Measurements from ENCODE around the gene ANKRD40CL.

The ANKRD40CL gene

DNA sequence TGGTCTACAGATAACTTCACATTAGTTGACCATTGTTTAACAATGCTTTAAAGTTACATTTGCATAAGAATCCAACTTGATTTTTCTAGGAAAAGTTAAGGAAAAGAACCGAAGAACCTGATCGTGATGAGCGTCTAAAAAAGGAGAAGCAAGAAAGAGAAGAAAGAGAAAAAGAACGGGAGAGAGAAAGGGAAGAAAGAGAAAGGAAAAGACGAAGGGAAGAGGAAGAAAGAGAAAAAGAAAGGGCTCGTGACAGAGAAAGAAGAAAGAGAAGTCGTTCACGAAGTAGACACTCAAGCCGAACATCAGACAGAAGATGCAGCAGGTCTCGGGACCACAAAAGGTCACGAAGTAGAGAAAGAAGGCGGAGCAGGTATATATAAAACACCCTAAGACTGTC lies 21.7 kb downstream of the ANKRD40CL start:
- TF ChIP-seq, protein P1, sequence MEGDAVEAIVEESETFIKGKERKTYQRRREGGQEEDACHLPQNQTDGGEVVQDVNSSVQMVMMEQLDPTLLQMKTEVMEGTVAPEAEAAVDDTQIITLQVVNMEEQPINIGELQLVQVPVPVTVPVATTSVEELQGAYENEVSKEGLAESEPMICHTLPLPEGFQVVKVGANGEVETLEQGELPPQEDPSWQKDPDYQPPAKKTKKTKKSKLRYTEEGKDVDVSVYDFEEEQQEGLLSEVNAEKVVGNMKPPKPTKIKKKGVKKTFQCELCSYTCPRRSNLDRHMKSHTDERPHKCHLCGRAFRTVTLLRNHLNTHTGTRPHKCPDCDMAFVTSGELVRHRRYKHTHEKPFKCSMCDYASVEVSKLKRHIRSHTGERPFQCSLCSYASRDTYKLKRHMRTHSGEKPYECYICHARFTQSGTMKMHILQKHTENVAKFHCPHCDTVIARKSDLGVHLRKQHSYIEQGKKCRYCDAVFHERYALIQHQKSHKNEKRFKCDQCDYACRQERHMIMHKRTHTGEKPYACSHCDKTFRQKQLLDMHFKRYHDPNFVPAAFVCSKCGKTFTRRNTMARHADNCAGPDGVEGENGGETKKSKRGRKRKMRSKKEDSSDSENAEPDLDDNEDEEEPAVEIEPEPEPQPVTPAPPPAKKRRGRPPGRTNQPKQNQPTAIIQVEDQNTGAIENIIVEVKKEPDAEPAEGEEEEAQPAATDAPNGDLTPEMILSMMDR (IDR thresholded peaks at IDR 0.05; ENCODE audit: unreplicated experiment in 3 of 3): no peak
- no peaks in the 10 kb centered on the region for H3K27me3 Mint-ChIP-seq (ENCODE audit: low read depth)
- no peaks in the 10 kb centered on the region for H3K9me3 Mint-ChIP-seq

DNA sequence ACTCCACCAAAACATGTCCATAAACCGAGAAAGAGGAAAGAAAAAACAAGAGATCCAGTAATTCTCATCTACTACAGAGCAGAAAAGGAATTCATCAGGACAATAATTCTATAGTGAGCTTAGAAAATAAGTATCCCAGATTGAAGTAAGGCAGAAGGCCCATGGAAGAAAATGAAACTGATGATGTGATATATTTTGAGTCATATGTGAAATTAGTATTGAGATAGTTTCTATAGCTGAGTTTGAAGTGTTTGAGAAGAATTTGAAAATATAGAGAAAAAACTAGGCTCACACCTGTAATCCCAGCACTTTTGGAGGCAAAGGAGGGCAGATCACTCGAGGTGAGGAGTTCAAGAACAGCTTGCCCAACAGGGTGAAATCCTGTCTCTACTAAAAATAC lies 28.2 kb downstream of the ANKRD40CL start:
- no peaks in the 10 kb centered on the region for H3K9me3 Mint-ChIP-seq
- H3K4me3 Mint-ChIP-seq: no peak overlapping the region
- H3K36me3 Mint-ChIP-seq (ENCODE audit: low read depth): peaks cover 75% of the 10 kb centered on the region
- H3K27ac Mint-ChIP-seq: no peak overlapping the region
- TF ChIP-seq, protein P1 (IDR thresholded peaks at IDR 0.05; ENCODE audit: unreplicated experiment in 3 of 3): no peak
- H3K4me1 Mint-ChIP-seq: no peaks in the 10 kb centered on the region
- no peaks in the 10 kb centered on the region for H3K27me3 Mint-ChIP-seq (ENCODE audit: low read depth)

More for the DNA sequence above, 21.7 kb downstream of the ANKRD40CL start:
- Mint-ChIP-seq H3K4me1 (no peaks in the 10 kb centered on the region), H3K36me3 (ENCODE audit: low read depth) (peaks cover 78% of the 10 kb centered on the region), H3K4me3 (no peak overlapping the region), H3K27ac (no peak overlapping the region)

DNA sequence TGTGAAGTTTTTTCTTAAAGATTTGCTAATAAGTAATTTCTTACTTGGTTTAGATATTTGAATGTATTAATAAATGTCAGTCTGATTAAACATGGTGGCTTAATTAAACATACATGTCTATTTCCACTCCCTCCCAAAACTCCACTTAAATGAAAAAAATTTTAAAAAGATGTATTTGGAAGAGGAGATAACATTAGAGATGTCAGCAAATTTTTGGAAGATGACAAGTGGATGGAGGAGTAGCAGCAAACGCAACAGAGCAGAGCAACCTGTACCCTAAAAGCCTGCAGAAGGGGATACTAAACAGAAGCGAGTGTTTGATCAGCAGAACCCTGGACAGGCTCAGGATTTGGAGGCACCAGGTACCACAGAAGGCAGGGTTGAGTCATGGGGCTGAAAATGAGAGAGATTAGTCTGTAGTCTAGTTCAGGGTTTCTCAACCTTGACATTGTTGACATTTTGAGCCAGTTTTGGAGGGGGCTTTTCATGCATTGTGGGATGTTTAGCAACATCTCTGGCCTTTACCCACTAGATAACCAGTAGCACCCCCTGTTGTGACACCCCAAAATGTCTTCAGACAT lies 30.1 kb downstream of the ANKRD40CL start:
- Mint-ChIP-seq H3K36me3 (ENCODE audit: low read depth) (peaks cover 59% of the 10 kb centered on the region), H3K4me1 (no peaks in the 10 kb centered on the region), H3K9me3 (no peaks in the 10 kb centered on the region), H3K27ac (no peak overlapping the region), H3K4me3 (no peak overlapping the region), H3K27me3 (ENCODE audit: low read depth) (no peaks in the 10 kb centered on the region)
- TF ChIP-seq, protein P1 (IDR thresholded peaks at IDR 0.05; ENCODE audit: unreplicated experiment in 3 of 3): no peak

DNA sequence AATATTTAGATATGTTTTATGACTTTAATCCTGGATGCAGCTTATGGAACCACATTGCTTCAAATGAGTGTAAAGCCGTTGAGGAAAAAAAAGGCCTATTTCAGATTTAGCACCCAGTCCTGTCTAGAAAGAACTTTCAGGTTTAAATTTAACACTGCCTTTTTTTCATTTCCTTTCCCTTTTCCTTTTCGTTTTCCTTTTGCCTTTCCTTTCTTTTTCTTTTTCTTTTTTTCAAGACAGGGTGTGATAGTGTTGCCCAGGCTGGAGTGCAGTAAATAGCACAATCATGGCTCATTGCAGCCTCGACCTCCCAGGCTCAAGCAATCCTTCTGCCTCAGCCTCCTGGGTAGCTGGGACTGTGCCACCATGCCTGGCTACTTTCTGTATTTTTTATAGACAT lies 32.0 kb downstream of the ANKRD40CL start:
- H3K4me1 Mint-ChIP-seq: peaks cover 10% of the 10 kb centered on the region

DNA sequence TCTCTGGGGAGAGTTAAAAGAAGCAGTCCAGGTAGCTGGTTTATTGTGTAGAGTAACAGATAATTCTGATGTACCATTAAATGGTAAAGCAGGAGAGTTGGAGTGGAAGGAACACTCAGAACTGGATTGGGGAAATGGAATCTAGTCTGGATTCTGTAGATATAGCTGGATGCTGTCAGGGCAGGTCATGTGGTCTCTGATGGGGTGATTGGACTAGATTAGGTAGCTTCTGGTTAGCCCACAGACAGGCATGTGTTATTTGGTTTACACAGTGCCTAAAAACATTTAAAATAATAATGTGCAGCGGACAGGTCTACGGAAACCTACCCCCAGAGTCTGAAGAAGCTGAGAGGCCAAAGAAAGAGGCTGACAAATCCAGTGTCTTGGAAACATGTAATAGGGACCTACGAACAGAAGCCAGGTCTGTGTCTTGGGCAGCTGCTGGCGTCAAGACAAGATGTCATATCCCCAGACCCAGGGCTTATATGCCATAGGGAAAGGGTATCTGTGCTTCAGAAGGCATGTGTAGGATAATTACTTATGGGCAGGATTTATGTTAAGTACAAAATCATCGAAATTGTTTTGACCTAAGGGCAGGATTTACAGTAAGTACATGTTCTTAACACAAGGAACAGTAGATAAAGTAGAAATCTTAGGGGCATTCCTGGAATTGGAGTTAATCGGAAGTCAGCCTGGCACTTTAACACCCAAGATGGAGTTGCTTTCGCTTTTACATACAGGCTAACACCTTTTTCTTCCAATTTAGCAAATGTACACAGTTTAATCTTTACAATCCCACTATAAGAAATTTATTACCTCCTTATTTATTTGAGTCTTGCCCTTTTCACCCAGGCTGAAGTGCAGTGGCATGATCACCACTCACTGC lies 35.5 kb downstream of the ANKRD40CL start:
- TF ChIP-seq, protein P1 (IDR thresholded peaks at IDR 0.05; ENCODE audit: unreplicated experiment in 3 of 3): no peak
- Mint-ChIP-seq H3K4me1 (peaks cover 23% of the 10 kb centered on the region), H3K27ac (peak overlapping the region in 1 of 3 experiments; percentile 5), H3K9me3 (no peaks in the 10 kb centered on the region), H3K4me3 (no peak overlapping the region), H3K27me3 (ENCODE audit: low read depth) (no peaks in the 10 kb centered on the region), H3K36me3 (ENCODE audit: low read depth) (peaks cover 10% of the 10 kb centered on the region)

More for the DNA sequence above, 32.0 kb downstream of the ANKRD40CL start:
- TF ChIP-seq, protein P1 (IDR thresholded peaks at IDR 0.05; ENCODE audit: unreplicated experiment in 3 of 3): no peak
- no peaks in the 10 kb centered on the region for H3K9me3 Mint-ChIP-seq
- H3K27me3 Mint-ChIP-seq (ENCODE audit: low read depth): no peaks in the 10 kb centered on the region
- H3K36me3 Mint-ChIP-seq (ENCODE audit: low read depth): peaks cover 41% of the 10 kb centered on the region
- H3K27ac Mint-ChIP-seq: no peak overlapping the region
- H3K4me3 Mint-ChIP-seq: no peak overlapping the region

Data from nephron (organoid).